GM12864 (cell line): ENCODE results near the gene LIF.
"Not testable (repeated sequence)": the region's sequence is repeated elsewhere in the genome, so short reads cannot be mapped to it uniquely, and the experiment has no call there.

ENCODE experiments used
- DNase-seq: peaks from one replicate; pipeline ENCODE4 v3.0.0-alpha.2; 2011; ENCODE audit warnings: low read depth
- H3K4me3 ChIP-seq: 2 replicates; pipeline ENCODE4 v1.5.1; 2011; ENCODE audit warnings: mild to moderate bottlenecking, low read depth, low read length, control low read depth
- TF ChIP-seq, protein P1 (sequence below): IDR thresholded peaks from 2 replicates; pipeline ENCODE4 v1.5.1; 2011; ENCODE audit warnings: low read depth, mild to moderate bottlenecking, moderate library complexity, low read length, control low read depth, inconsistent platforms; ENCODE audit errors: missing control alignments

Gene LIF

GRCh38 chr22:30238136-30238535 is 8.4 kb downstream of the LIF start:
- H3K4me3 ChIP-seq: no peak overlapping the region
- DNase-seq: no peak
- TF ChIP-seq, protein P1, sequence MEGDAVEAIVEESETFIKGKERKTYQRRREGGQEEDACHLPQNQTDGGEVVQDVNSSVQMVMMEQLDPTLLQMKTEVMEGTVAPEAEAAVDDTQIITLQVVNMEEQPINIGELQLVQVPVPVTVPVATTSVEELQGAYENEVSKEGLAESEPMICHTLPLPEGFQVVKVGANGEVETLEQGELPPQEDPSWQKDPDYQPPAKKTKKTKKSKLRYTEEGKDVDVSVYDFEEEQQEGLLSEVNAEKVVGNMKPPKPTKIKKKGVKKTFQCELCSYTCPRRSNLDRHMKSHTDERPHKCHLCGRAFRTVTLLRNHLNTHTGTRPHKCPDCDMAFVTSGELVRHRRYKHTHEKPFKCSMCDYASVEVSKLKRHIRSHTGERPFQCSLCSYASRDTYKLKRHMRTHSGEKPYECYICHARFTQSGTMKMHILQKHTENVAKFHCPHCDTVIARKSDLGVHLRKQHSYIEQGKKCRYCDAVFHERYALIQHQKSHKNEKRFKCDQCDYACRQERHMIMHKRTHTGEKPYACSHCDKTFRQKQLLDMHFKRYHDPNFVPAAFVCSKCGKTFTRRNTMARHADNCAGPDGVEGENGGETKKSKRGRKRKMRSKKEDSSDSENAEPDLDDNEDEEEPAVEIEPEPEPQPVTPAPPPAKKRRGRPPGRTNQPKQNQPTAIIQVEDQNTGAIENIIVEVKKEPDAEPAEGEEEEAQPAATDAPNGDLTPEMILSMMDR: no peak

DNA sequence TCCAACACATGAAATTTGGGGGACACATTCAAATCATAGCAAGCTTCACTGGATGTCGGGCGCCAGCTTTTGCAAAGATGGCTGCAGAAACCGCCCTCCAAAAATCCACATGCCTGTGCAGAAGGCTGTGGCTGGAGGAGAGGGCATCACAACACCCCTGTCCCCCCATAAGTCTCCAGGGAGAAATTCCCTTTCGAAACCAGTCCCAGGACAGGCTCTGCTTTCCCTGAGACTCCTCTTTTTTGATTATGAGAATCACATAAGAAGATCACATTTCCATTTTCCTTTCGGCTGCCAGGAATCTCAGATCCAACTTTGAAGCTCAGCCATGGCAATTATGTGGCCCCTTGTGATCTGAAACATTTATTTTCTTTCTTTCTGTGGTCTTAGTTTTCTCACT is 9.7 kb downstream of the LIF start:
- no peak overlapping the region for H3K4me3 ChIP-seq
- no peak for DNase-seq
- TF ChIP-seq, protein P1: no peak

GRCh38 chr22:30235687-30236170 is 10.8 kb downstream of the LIF start:
- no peak for DNase-seq
- TF ChIP-seq, protein P1: no peak
- H3K4me3 ChIP-seq: no peak overlapping the region

- DNase-seq: no peak
- TF ChIP-seq, protein P1: no peak
- H3K4me3 ChIP-seq: no peak overlapping the region
Measured at GRCh38 chr22:30234786-30235470, 11.6 kb downstream of the LIF start.

- not testable (repeated sequence) for DNase-seq, H3K4me3 ChIP-seq
Measured at GRCh38 chr22:30234325-30234724, 12.2 kb downstream of the LIF start.

DNA sequence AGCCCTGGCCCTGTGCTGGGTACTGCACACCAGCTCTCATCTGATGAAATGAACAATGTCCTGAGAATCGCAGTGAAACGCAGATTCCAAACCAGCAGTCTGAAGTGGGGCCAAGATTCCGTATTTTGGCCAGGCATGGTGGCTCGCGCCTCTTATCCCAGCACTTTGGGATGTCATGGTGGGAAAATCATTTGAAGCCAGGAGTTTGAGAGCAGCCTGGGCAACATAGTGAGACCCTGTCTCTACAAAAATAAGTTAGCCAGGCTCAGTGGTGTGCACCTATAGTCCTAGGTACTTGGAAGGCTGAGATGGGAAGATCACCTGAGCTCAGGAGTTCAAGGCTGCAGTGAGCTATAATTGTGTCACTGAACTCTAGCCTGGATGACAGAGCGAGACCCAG is 13.0 kb downstream of the LIF start:
- no peak for DNase-seq
- no peak overlapping the region for H3K4me3 ChIP-seq
- TF ChIP-seq, protein P1: no peak

DNA sequence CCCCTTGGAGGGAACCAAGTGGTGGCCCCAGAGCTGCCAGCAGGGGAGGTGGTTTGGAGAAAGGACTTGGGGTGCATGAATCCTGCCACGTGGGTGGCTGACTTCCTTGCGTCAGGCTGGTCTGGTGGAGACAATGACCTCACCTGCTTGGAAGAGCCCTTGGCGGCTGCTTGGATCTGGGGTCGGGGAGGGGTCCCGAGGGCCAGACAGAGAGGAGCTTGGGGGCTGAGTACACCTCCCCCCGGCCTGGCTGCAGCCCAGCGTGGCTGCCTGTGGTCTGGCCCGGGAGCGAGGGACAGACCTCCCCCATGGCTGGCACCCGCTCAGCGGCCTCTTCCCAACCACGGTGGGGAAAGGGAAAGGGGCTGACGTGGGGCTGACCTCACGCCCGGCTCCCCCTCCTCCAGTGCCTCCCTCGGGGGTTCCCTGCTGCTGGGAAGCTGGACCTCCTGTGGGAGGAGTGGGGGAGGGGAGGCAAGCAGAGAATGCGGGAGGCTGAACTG is 13.8 kb downstream of the LIF start:
- H3K4me3 ChIP-seq: no peak overlapping the region
- TF ChIP-seq, protein P1: no peak
- DNase-seq: no peak
